Brain microvascular endothelial cell (primary cell): ENCODE results near the gene ESPN.

Experiments used
- DNase-seq: peaks from one replicate; pipeline ENCODE4 v3.0.0-alpha.2; 2020
- H3K27ac ChIP-seq: fragments of 250-450 bp; sonication (Bioruptor Pico); 2 replicates; pipeline ENCODE4 v1.5.1; 2020; ENCODE audit warnings: mild to moderate bottlenecking, moderate library complexity
- H3K27me3 ChIP-seq: fragments of 250-450 bp; sonication (Bioruptor Pico); replicated peaks from 2 replicates; pipeline ENCODE4 v1.5.1; 2020; ENCODE audit warnings: mild to moderate bottlenecking
- H3K36me3 ChIP-seq: fragments of 250-450 bp; sonication (Bioruptor Pico); replicated peaks from 2 replicates; pipeline ENCODE4 v1.5.1; 2020; ENCODE audit warnings: mild to moderate bottlenecking
- H3K4me3 ChIP-seq: 2 replicates; pipeline ENCODE4 v1.5.1; 2011; ENCODE audit warnings: low read depth, mild to moderate bottlenecking, control low read depth, low read length, moderate library complexity
- in situ Hi-C: cut with HindIII; loops from 2 replicates; pipeline ENCODE4 v1.10.0; 2017; ENCODE audit warnings: low sequenced_read_pairs, low pct_ligation_motif_present
- TF ChIP-seq, protein P1 (sequence below): IDR thresholded peaks from 2 replicates; pipeline ENCODE4 v1.5.1; 2011; ENCODE audit warnings: low read depth, mild to moderate bottlenecking, moderate library complexity, low read length, control low read depth, inconsistent platforms; ENCODE audit errors: missing control alignments

Gene ESPN

GRCh38 chr1:6494627-6495026 lies 70.1 kb downstream of the ESPN start:
- no peak for DNase-seq
- Histone ChIP-seq H3K27ac (no peak overlapping the region), H3K36me3 (no peaks in the 10 kb centered on the region), H3K27me3 (no peaks in the 10 kb centered on the region), H3K4me3 (no peak overlapping the region)
- TF ChIP-seq, protein P1, sequence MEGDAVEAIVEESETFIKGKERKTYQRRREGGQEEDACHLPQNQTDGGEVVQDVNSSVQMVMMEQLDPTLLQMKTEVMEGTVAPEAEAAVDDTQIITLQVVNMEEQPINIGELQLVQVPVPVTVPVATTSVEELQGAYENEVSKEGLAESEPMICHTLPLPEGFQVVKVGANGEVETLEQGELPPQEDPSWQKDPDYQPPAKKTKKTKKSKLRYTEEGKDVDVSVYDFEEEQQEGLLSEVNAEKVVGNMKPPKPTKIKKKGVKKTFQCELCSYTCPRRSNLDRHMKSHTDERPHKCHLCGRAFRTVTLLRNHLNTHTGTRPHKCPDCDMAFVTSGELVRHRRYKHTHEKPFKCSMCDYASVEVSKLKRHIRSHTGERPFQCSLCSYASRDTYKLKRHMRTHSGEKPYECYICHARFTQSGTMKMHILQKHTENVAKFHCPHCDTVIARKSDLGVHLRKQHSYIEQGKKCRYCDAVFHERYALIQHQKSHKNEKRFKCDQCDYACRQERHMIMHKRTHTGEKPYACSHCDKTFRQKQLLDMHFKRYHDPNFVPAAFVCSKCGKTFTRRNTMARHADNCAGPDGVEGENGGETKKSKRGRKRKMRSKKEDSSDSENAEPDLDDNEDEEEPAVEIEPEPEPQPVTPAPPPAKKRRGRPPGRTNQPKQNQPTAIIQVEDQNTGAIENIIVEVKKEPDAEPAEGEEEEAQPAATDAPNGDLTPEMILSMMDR = no peak
- in situ Hi-C loops = no loop called here

- no peak overlapping the region for H3K4me3 ChIP-seq
- TF ChIP-seq, protein P1 = no peak
- DNase-seq = no peak
- H3K27ac ChIP-seq = no peak overlapping the region
- H3K36me3 ChIP-seq = no peaks in the 10 kb centered on the region
- in situ Hi-C loops = no loop called here
- no peaks in the 10 kb centered on the region for H3K27me3 ChIP-seq
Measured at GRCh38 chr1:6495041-6495441, 70.5 kb downstream of the ESPN start.

DNA sequence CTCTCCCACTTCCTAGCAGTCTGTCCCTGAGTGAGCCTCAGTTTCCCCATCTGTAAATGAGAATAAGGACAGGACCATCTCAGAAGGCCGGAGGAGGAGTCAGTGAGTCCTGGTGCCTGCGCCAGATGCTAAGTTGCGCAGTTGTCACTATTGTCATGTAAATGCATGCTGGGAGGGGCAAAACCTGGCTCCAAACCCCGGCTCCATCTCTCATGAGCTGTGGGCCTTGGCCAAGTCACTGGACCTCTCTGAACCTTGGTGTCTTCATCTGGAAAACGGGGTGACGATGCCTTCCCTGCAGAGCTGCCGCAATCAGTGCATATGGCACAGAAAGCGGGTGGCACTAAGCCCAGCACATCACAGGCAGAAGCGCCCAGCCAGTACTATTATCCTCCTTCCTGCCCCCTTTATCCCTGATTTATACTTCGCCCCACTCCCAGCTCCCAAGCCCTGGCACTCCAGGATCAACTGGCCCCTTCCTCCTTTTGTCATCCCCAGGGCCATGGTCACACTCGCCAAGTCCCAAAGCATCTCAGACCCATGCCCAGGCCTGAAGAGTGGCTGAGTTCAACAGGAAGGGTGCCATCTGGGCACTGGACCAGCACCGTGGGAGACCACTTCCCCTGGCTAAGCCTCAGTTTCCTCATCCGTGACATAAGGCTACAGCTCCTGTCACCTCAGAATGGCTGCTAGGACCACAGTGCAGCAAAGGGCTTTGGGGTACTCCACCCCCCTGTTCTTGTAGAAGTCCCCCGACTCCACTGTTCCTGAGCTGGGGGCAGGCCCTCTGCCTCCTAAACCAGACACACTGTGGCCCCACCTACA lies 71.2 kb downstream of the ESPN start:
- Histone ChIP-seq H3K36me3 (no peaks in the 10 kb centered on the region), H3K27ac (no peak overlapping the region), H3K27me3 (no peaks in the 10 kb centered on the region), H3K4me3 (no peak overlapping the region)
- TF ChIP-seq, protein P1 = no peak
- in situ Hi-C loops = no loop called here
- no peak for DNase-seq

DNA sequence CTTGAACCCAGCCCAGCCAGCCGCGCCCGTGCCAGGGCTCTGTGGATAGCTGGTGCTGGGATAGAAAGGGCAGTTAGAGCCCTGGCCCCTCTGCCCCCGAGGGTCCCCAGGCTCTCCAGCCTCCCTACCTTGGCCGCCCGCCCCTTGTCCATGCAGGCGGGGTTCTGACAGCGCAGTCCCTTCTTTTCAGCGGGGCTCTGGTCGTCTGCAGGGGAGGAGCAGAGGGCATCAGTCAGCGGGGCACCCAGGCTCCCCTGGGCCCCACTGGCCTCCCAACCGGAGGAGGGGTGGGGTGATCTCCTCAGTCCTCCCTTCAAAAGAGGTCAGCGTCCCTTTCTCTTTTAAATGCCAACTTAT lies 71.8 kb downstream of the ESPN start:
- H3K27ac ChIP-seq = no peak overlapping the region
- in situ Hi-C loops = no loop called here
- no peaks in the 10 kb centered on the region for H3K27me3 ChIP-seq
- TF ChIP-seq, protein P1 = no peak
- no peak for DNase-seq
- H3K36me3 ChIP-seq = no peaks in the 10 kb centered on the region
- H3K4me3 ChIP-seq = peak overlapping the region; percentile 58

- no peaks in the 10 kb centered on the region for H3K27me3 ChIP-seq
- DNase-seq = no peak
- TF ChIP-seq, protein P1 = no peak
- H3K4me3 ChIP-seq = peak overlapping the region; percentile 58
- no peaks in the 10 kb centered on the region for H3K36me3 ChIP-seq
- in situ Hi-C loops = no loop called here
- H3K27ac ChIP-seq = no peak overlapping the region
Measured at GRCh38 chr1:6496890-6497214, 72.3 kb downstream of the ESPN start.
